ENCODE measurements around the gene CACHD1. TPM values are rescaled to one million over a fixed set of nuclear protein-coding genes. Genes with fewer than 3 reads are reported as not detected.

The CACHD1 gene
- total and polyA plus RNA-seq, 2 of the 8 experiments (the other 6 are each of a cell fraction or from before 2014, with no cell fraction given): 22.2 to 42.5 TPM

GRCh38 chr1:64546013-64546412, 76.1 kb downstream of the CACHD1 start:
- H2BK12ac ChIP-seq (ENCODE audit: low read depth, low read length): no peak overlapping the region
- H4K91ac ChIP-seq (replicated peaks; ENCODE audit: insufficient read length, low read length): no peak overlapping the region
- 29% methylated on average over 2 of the region's 2 CpGs; no CpG with 5 or more reads in 1 of the 2 experiments for WGBS, 2 experiments (ENCODE audit: extremely low coverage in 1 of 2, insufficient coverage in 1 of 2, insufficient read length in 1 of 2, insufficient replicate concordance in 2 of 2, low coverage in 1 of 2, low lambda C conversion rate in 2 of 2, missing lambda C conversion rate in 1 of 2)
- peak overlapping the region in 1 of 2 experiments; percentile 40; a peak in 1 of 4 replicates for H3K4me2 ChIP-seq (ENCODE audit: insufficient read depth in 1 of 2, low read depth in 2 of 2, low read length in 2 of 2)
- DNase-seq (ENCODE audit: low read depth in 1 of 2, low spot score in 2 of 2) (no peak), FAIRE-seq (peak; percentile 88)
- H3K36me3 ChIP-seq (ENCODE audit: control insufficient read depth in 2 of 4, insufficient read depth in 4 of 4, low read length in 3 of 4): peaks cover 0 to 3% (median 0%) of the 10 kb centered on the region in 4 experiments; a peak in 1 of 8 replicates
- TF ChIP-seq CHD1 (IDR thresholded peaks at IDR 0.05; ENCODE audit: low read depth, low read length): no peak
- peak; percentile 77; the same call in 1 of the 2 replicates for TF ChIP-seq TEAD4 (IDR thresholded peaks at IDR 0.05; ENCODE audit: low read depth, low read length)
- H3K9me3 ChIP-seq (ENCODE audit: insufficient read depth in 2 of 2, low read depth in 1 of 2, low read length in 1 of 2): no peaks in the 10 kb centered on the region
- no peak overlapping the region for H3K4me3 ChIP-seq (ENCODE audit: extremely low read depth in 1 of 4, insufficient read depth in 2 of 4, low read depth in 3 of 4, low read length in 4 of 4)
- H2AFZ ChIP-seq (ENCODE audit: low read length): no peak overlapping the region
- no peaks in the 10 kb centered on the region for H3K27me3 ChIP-seq (replicated peaks in 1 of 4; ENCODE audit: control insufficient read depth in 3 of 4, extremely low read depth in 1 of 4, insufficient read depth in 3 of 4, low read length in 3 of 4)
- no peak overlapping the region for H2AK5ac ChIP-seq (ENCODE audit: low read depth, low read length)
- H4K8ac ChIP-seq (ENCODE audit: extremely low read depth, insufficient read depth, low read length): no peak overlapping the region
- H3K79me2 ChIP-seq (ENCODE audit: control insufficient read depth in 1 of 2, insufficient read depth in 2 of 2, low read length in 2 of 2): peaks cover 4 to 97% of the 10 kb centered on the region in 2 experiments; a peak in 3 of 4 replicates
- H2BK15ac ChIP-seq (ENCODE audit: low read length): no peak overlapping the region
- H3K9ac ChIP-seq (replicated peaks in 1 of 4; ENCODE audit: extremely low read depth in 1 of 4, low read depth in 3 of 4, low read length in 3 of 4): no peak overlapping the region
- CTCF ChIA-PET (ENCODE audit: partially characterized antibody): interaction anchor here (1.2 kb wide), 1 partner anchor 32 kb away, joined by 3 read pairs; no protein-coding TSS in a partner anchor
- H3K18ac ChIP-seq (ENCODE audit: extremely low read depth, low read length): no peak overlapping the region
- no peaks in the 10 kb centered on the region for H3K23me2 ChIP-seq (ENCODE audit: low read depth, low read length)
- no peak overlapping the region for H3K23ac ChIP-seq (ENCODE audit: insufficient read length)
- H3K56ac ChIP-seq (replicated peaks; ENCODE audit: insufficient read length, low read depth, low read length): no peak overlapping the region
- no peak overlapping the region for H3K27ac ChIP-seq (ENCODE audit: low read depth, low read length)
- no peak overlapping the region for H2BK5ac ChIP-seq (ENCODE audit: low read depth, low read length)
- no peak overlapping the region for H2BK120ac ChIP-seq (replicated peaks; ENCODE audit: low read depth, low read length)
- no peak overlapping the region for H4K5ac ChIP-seq (ENCODE audit: insufficient read length, low read depth, low read length)
- no peak overlapping the region for H2BK20ac ChIP-seq (ENCODE audit: low read length)
- H3K79me1 ChIP-seq (ENCODE audit: low read depth, low read length): peaks cover 8% of the 10 kb centered on the region
- H4K20me1 ChIP-seq (replicated peaks in 1 of 2; ENCODE audit: control insufficient read depth in 1 of 2, insufficient read depth in 2 of 2, low read length in 2 of 2): peaks cover 8 to 16% of the 10 kb centered on the region in 2 experiments
- H3K4ac ChIP-seq (replicated peaks; ENCODE audit: insufficient read length, low read depth, low read length): no peak overlapping the region
- no peak overlapping the region for H3K14ac ChIP-seq (ENCODE audit: insufficient read length)
- peaks cover 5 to 9% (median 6%) of the 10 kb centered on the region in 4 experiments; a peak in 5 of 7 replicates for H3K4me1 ChIP-seq (replicated peaks in 1 of 4; ENCODE audit: control insufficient read depth in 3 of 4, insufficient read depth in 4 of 4, low read length in 3 of 4)
- POLR2A ChIA-PET (ENCODE audit: partially characterized antibody): no interaction called here

Measured in H1 (cell line).